SU-DHL-6 (cell line): Measurements from ENCODE around the gene GATD1.

ENCODE experiments used
- EZH2phosphoT487 ChIP-seq: fragments of 200-600 bp; sonication (generic), shearing (Covaris generic); conservative IDR thresholded peaks from 2 replicates; pipeline ENCODE4 v1.6.1; 2018; ENCODE audit warnings: mild to moderate bottlenecking, antibody characterized with exemption, low read length, moderate library complexity, mixed read lengths
- TF ChIP-seq, protein P1 (sequence below): fragments of 200-600 bp; sonication (generic); IDR thresholded peaks from one replicate; pipeline ENCODE4 v1.5.1; 2017; ENCODE audit warnings: antibody characterized with exemption, mild to moderate bottlenecking, low read length, moderate library complexity; ENCODE audit not compliant: insufficient read depth, poor library complexity, severe bottlenecking

DNA sequence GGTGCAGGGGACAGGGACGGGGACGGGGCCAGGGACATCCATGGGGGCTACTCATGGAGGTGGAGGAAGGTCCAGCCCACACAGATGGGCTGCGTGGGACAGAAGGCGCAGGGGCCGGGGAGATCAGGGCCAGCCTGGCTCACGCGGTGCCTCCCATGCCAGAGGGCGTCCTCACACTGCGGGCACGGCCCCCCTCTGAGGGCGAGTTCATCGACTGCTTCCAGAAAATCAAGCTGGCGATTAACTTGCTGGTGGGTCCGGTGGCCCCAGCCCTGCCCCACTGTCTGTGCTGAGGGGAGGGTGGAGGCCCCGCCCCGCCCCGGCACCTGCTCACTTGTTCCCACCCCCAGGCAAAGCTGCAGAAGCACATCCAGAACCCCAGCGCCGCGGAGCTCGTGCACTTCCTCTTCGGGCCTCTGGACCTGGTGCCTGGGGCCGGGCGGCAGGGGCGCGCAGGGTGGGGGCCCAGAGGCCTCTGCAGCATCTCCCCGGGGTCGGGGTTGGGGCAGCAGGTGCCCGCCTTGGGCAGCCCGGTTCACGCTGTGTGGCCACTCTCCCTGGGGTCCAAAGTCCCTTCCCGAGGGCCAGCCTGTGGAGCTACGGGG lies 55.4 kb downstream of the GATD1 start:
- TF ChIP-seq, protein P1, sequence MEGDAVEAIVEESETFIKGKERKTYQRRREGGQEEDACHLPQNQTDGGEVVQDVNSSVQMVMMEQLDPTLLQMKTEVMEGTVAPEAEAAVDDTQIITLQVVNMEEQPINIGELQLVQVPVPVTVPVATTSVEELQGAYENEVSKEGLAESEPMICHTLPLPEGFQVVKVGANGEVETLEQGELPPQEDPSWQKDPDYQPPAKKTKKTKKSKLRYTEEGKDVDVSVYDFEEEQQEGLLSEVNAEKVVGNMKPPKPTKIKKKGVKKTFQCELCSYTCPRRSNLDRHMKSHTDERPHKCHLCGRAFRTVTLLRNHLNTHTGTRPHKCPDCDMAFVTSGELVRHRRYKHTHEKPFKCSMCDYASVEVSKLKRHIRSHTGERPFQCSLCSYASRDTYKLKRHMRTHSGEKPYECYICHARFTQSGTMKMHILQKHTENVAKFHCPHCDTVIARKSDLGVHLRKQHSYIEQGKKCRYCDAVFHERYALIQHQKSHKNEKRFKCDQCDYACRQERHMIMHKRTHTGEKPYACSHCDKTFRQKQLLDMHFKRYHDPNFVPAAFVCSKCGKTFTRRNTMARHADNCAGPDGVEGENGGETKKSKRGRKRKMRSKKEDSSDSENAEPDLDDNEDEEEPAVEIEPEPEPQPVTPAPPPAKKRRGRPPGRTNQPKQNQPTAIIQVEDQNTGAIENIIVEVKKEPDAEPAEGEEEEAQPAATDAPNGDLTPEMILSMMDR, result no peak
- TF ChIP-seq EZH2phosphoT487, result no peak
